Measurements from ENCODE around the gene PLXNB2. TPM values are rescaled to one million over a fixed set of nuclear protein-coding genes. Genes with fewer than 3 reads are reported as not detected.

The PLXNB2 gene
- total RNA-seq, 1 experiment from 2014 or later, result 42.4 TPM

GRCh38 chr22:50297510-50298265 lies 9.8 kb downstream of the PLXNB2 start:
- DNase-seq (ENCODE audit: low spot score), result no peak

DNA sequence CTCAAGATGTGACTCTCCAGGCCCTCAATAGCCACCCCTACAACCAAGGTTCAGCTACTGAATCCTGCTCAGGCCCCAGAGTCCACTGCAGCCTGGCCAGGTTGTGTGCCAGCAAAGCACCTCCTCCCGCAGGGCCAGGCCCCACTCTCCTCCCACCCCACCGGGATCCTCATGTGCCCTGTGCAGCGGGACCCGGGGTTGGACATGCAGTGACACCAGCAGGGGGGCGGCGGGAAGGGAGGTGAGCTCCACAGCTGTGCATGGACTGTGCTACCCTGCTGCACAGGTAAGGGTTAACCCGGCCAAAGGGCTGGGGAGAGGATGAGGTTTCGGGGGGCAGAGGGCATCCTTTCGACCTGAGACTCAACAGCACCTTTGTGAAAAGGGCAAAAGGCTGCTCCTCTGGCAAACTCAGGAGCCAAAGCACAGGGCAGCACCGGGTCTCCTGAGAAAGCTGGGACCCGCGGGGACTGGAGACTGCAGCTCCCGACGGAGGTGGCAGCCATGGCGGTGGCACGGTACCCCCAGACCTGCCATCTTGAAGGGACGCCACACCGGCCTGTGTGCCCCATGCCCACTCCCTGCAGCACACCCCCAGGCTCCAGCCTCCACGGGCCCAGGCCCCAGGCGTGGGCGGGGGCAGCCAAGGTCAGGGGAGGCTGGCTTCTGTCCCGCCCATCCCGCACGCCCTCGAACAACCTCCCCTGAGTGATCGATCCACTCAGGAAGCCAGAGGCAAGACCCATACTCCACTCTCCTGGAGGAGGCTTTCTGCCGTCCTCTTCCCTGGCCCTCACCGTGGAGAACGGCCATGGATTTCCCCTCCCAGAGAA lies 10.6 kb downstream of the PLXNB2 start:
- no peak for DNase-seq (ENCODE audit: low spot score)

DNA sequence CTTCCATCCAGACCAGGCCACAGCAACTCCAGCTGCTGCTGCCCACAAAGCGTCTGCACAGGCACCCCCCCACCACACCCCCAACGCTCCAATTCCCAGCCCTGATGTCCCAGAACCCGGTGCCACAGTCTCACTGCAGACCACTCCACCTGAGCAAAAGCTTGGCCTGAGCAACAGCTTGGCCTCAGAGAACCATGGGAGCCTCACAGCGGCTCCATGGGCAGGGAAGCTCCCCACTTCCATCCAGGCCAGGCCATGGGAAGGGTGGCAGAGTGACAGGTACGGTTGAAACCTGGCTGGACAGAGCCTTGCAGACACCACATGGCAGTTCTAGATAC lies 13.2 kb downstream of the PLXNB2 start:
- no peak for DNase-seq (ENCODE audit: low spot score)

GRCh38 chr22:50293441-50294318 lies 13.8 kb downstream of the PLXNB2 start:
- peak; percentile 56 for DNase-seq (ENCODE audit: low spot score)

DNA sequence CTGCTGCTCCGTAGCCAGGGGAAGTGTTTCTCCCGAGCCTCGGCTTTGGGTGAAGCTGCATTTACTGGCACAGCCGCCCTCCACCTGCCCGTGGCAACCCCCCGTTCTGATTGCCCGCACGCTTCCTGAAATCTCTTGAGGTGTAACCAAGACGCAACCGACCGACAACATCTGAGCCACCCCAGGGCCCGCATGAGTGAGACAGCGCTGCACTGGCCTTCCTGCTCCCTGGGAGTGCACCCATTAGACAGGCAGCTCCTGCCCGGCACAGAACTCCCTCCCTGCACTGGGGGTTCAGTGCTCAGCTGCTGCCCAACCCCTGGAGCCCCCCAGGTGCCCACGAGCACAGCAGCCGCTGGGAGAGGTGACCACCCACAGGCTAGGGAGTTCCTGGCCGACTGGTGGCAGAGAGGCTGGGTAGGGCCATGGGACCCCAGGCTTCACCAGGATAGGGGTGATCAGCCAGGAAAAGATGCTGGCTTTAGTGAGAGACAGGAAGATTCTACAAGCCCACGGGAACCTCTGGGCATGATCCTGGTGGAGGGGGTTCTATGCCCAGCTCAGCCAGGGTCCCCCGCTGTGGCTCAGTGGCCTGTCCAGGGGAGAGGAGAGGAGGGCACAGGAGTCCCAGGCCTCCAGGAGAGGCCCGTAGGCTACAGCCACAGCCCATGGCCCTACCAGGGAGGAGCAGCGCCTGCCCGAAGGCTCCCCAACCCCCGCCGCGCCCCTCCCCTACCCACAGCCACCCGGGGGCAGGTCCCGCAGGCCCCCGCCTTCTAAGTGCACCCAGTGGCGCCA lies 14.6 kb downstream of the PLXNB2 start:
- no peak for DNase-seq (ENCODE audit: low spot score)

- DNase-seq (ENCODE audit: low spot score), result no peak
Observed at GRCh38 chr22:50289942-50290630, 17.4 kb downstream of the PLXNB2 start.

GRCh38 chr22:50289151-50289941 lies 18.1 kb downstream of the PLXNB2 start:
- no peak for DNase-seq (ENCODE audit: low spot score)

GRCh38 chr22:50287731-50288130 lies 19.7 kb downstream of the PLXNB2 start:
- DNase-seq (ENCODE audit: low spot score), result no peak

GRCh38 chr22:50286701-50287318 lies 20.6 kb downstream of the PLXNB2 start:
- no peak for DNase-seq (ENCODE audit: low spot score)

DNA sequence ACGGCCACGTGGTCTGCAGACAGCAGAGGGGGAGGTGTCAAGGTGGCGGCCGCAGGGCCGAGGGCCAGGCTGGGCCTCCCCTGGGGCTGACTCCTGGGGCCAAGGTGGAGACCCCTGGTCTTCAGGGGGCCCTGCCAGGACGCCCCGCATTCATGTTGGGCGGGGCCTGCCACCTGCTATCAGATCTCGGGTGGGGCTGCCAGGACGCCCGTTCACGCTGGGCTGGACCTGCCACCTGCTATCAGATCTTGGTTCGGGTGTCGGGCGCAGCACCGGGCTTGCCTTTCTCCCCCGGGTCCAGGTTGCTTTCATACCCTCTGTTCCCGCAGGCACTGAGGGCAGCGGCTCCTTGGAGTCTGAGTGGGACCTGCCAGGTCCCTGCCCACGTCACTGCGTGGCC lies 21.2 kb downstream of the PLXNB2 start:
- DNase-seq (ENCODE audit: low spot score), result no peak

GRCh38 chr22:50285568-50286229 lies 21.7 kb downstream of the PLXNB2 start:
- DNase-seq (ENCODE audit: low spot score), result no peak

DNA sequence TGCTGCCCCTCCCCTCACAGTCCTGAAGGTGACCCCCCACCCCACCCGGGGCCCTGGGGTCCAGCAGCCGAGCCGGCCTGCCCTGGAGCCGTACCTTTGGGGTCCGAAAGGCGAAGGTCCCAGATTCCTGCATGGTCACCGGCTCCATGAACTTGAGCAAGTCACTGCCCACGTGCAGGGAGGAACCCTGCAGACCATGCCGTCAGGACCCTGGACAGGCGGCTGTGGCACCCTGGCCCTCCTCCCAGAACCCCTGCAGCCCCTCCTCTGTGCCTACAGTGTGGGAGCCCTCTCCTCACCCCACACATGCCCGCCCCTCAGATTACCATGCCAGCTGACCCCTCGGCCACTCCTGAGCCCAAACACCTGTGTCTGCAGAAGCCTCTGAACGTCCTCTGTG lies 23.0 kb downstream of the PLXNB2 start:
- DNase-seq (ENCODE audit: low spot score), result no peak

- DNase-seq (ENCODE audit: low spot score), result no peak
Observed at GRCh38 chr22:50283821-50284220, 23.6 kb downstream of the PLXNB2 start.

GRCh38 chr22:50282361-50283155 lies 24.9 kb downstream of the PLXNB2 start:
- no peak for DNase-seq (ENCODE audit: low spot score)

- DNase-seq (ENCODE audit: low spot score), result no peak
Observed at GRCh38 chr22:50281957-50282356, 25.5 kb downstream of the PLXNB2 start.

GRCh38 chr22:50281384-50281760 lies 26.1 kb downstream of the PLXNB2 start:
- DNase-seq (ENCODE audit: low spot score), result no peak

DNA sequence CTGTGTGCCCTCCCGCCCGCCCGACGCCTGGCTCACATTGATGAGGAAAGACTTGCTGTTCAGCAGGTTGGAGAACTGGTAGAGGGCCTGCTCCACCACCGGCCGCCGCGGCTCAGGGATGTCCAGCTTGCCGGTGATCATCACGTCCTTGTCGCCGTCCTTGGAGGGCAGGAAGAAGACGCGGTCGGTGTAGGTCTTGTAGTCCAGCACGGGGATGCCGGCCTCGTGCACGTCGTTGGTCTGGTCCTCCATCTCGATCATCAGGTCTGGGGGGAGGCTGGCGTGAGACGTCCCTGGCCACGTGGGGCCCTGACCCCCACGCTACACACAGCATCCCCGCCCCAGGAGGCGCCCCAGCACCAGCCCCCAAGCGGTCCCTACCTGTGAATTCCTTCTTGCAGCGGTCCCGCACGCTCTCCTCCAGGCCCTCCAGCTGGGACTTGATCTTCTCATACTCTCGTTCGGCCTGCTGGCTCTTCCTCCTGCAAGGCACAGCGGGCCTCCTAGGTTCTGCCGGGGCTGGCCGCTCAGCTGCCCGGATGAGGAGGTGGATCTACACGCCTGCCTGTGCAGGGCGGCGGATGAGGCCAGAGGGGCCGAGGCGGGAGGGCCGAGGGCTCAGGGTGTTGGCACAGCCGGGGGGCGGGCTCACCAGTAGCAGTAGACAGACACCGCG lies 26.6 kb downstream of the PLXNB2 start:
- no peak for DNase-seq (ENCODE audit: low spot score)

Measured in H4 (cell line).